ENCODE results near the gene CYP3A4. TPM values are rescaled to one million over a fixed set of nuclear protein-coding genes. Genes with fewer than 3 reads are reported as not detected.

CYP3A4 gene
- total RNA-seq, 1 donor from 2014 or later = 0.24 TPM

DNA sequence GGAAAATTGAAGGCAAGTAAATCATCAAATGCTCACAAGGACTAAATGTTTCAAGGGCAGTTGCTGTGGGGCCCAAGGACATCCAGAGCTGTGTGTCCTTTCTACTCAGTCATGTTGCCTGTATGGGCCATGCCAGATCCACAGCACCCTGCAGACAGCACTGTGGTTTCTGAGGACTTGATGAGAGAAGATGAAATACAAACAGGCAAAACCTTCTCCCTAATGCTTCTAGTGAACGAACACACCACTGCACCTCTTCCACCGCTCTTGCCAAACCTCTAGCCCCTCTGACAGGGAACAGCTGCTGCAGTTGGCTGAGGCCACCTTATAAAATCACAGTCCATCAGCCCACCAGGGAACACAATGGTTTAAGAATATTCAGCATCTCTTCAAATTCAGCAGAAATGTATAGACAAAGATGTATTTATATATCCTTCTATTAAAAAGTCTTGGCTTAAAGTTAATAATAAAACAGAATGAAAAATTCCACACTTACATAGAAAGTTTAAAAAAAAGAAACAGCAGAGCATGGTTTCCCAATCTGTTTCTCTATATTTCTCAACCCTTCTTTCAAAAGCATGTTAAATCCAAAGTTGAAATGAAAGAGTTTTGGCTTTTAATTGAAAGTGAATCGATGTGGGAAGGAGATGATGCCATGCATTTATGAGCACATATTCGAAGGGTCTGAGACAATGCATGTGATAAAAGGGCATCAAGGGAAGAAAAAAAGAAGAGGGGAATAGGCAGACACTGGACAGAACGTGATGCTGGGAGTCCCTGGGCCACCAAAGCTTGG lies 63.0 kb downstream of the CYP3A4 start:
- no peak for ATAC-seq

- ATAC-seq = peak; percentile 71
Observed at GRCh38 chr7:99719996-99720769, 63.8 kb downstream of the CYP3A4 start.

DNA sequence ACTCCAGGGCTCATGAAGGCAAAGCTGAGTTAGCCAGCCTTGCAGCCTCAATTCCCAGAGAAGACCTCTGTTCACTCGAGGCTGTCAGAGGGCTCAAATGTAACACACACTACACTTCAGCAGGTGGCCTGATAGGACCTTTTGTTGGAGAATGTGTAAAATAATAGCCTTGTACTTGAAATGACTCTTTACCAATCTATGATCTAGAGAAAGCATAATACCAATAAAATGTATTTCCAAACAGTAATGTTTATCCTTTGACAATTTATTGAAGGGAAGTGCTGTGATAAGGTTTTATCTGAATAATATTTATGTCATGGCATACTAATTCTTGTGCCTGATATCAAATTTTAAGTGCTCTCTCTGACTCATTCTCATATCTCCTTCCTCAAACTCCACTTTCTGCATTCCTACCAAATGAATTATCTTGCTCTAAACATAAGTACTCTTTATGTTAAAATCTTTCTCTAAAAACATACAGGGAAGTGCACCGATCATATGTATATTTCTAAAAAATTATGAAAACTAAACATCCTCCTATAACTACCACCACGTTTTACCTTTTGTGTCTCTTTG lies 69.9 kb downstream of the CYP3A4 start:
- ATAC-seq = no peak

DNA sequence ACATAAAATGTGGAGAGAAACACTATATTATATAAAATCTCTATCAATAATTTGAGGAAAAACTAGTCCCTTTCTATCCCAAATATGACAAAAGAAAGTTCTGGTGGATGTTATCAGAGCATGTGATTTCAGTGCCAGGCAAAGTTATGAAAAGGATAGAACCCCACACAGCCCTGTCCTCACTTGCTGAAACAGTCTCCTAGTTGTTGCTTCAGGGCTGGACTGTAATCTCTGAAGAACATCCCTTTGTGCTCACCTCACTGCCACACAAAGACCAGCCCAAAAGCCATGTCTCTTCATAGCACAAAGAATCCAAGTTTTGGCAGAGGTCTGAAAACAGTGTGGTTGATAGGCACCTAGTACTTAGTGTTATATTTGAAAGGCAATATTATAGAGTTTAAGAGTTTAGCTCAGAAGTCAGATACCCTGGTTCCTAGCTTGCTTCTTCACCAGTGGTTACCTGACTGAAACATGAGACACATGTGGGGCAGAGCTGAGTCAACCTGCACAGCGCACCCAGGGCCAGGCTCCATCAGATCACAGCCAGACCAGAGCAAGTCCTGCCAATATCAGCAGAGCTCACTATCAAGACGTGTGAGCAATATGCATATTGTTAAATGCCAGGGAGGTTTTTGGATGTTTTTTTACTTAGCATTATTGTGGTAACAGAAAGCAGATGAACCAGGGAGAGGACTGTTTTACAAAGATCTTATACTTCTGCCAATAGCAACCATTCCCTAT lies 74.0 kb downstream of the CYP3A4 start:
- ATAC-seq = peak; percentile 25

DNA sequence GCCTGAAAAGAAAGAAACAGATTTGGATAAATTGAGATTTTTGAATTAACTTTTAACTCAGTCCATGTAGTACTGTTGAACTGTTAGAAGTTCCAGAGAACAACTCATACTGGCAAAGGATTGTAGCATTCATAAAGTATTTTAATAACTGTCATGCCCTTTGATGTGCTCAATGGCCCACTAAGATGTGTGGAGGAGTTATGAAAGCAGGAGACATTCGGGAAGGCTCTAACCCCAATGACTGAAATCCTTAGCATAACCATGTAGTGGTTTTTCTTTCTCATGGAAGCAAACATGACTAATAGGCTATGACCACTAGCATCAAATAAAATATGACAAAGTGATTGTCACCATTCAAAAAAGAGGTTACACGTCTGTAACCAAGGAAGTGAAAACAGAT lies 74.7 kb downstream of the CYP3A4 start:
- ATAC-seq = no peak

DNA sequence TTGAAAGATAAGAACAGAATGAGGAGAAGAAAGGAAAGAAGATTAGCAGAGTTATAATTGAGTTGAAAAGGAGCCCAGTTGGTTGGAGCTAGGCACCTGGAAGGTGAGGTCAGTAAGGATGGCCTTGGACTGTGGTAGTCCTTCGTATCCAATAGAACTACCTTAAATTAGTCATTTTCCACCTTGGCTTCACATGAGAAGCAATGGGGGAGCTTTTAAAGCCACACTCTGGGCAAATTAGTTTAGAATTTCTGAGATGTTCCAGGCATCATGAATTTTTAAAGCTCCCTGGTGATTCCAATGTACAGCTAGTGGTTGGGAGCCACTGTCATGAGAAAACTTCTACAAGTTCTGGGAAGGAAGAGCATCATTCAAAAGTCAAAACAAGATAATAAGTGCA lies 76.9 kb downstream of the CYP3A4 start:
- ATAC-seq = no peak

Other genes with a start within 250 kb of the CYP3A4 start
- 3.3 TPM for gene FAM200A, start 232.1 kb downstream of the CYP3A4 start, total RNA-seq
- gene ZNF655, start 225.5 kb downstream of the CYP3A4 start, total RNA-seq = 49.9 TPM
- gene TMEM225B, start 185.9 kb downstream of the CYP3A4 start, total RNA-seq = 1.00 TPM
- 9.6 TPM for gene ZSCAN25, start 167.2 kb downstream of the CYP3A4 start, total RNA-seq
- 26.4 TPM for gene CYP3A5, start 104.2 kb downstream of the CYP3A4 start, total RNA-seq
- not detected for gene CYP3A7, start 49.0 kb downstream of the CYP3A4 start, total RNA-seq
- gene CYP3A43, start 43.8 kb upstream of the CYP3A4 start, total RNA-seq = not detected
- gene OR2AE1, start 92.8 kb upstream of the CYP3A4 start, total RNA-seq = 0.28 TPM
- 13.9 TPM for gene TRIM4, start 135.3 kb upstream of the CYP3A4 start, total RNA-seq
- gene GJC3, start 145.4 kb upstream of the CYP3A4 start, total RNA-seq = 0.20 TPM
- gene AZGP1, start 191.8 kb upstream of the CYP3A4 start, total RNA-seq = 10.8 TPM
- 62.4 TPM for gene ZKSCAN1, start 231.4 kb upstream of the CYP3A4 start, total RNA-seq